Common myeloid progenitor, CD34-positive (primary cell): ENCODE results near the gene TNS1.

ENCODE experiments used
- CTCF ChIA-PET: fragments of 350-600 bp; sonication (Branson Sonifier 250); formaldehyde crosslinking; loops from one replicate; lab custom pipeline; 2021; ENCODE audit warnings: antibody characterized with exemption; lab: Charles Lee
- POLR2A ChIA-PET: fragments of 350-600 bp; sonication (Branson Sonifier 250); formaldehyde crosslinking; loops from one replicate; lab custom pipeline; 2021; ENCODE audit warnings: antibody characterized with exemption; lab: Charles Lee
- DNase-seq, 3 donors: peaks; one replicate each; pipeline versions ENCODE4 v3.0.0 to v3.0.0-alpha.2; 2013
- H3K27ac ChIP-seq, 2 experiments: 1 replicate in 1 of 2; 2 replicates in 1 of 2; pipeline ENCODE4 v1.7.0; 2013; ENCODE audit warnings: inconsistent platforms in 2 of 2, low read length in 2 of 2, mild to moderate bottlenecking in 2 of 2, low read depth in 1 of 2, moderate library complexity in 1 of 2; ENCODE audit not compliant: severe bottlenecking in 2 of 2, insufficient read depth in 1 of 2, poor library complexity in 1 of 2
- H3K27me3 ChIP-seq, 5 experiments: replicated peaks in 2 of 5; 1 replicate in 3 of 5; 2 replicates in 2 of 5; pipeline versions ENCODE4 v1.6.1 to v1.7.0; 2013; ENCODE audit warnings: low read length in 4 of 5, mild to moderate bottlenecking in 2 of 5, moderate library complexity in 2 of 5, inconsistent platforms in 1 of 5; ENCODE audit not compliant: insufficient read depth in 5 of 5, control insufficient read depth in 4 of 5
- H3K36me3 ChIP-seq, 4 experiments: 1 replicate in 2 of 4; 2 replicates in 2 of 4; pipeline versions ENCODE4 v1.6.1 to v1.7.0; 2013; ENCODE audit warnings: low read length in 3 of 4, control low read depth in 1 of 4, mild to moderate bottlenecking in 1 of 4; ENCODE audit not compliant: control insufficient read depth in 4 of 4, insufficient read depth in 4 of 4
- H3K4me1 ChIP-seq, 4 experiments: 1 replicate in 3 of 4; 2 replicates in 1 of 4; pipeline versions ENCODE4 v1.6.1 to v1.7.1; 2013; ENCODE audit warnings: low read length in 3 of 4, mild to moderate bottlenecking in 3 of 4, control low read depth in 1 of 4, inconsistent platforms in 1 of 4, moderate library complexity in 1 of 4; ENCODE audit not compliant: control insufficient read depth in 4 of 4, insufficient read depth in 4 of 4; ENCODE audit errors: control extremely low read depth in 1 of 4
- H3K4me3 ChIP-seq, 7 experiments: 1 replicate in 4 of 7; 2 replicates in 3 of 7; pipeline versions ENCODE4 v1.5.1 to v1.7.0; 2013; ENCODE audit warnings: mild to moderate bottlenecking in 7 of 7, low read length in 6 of 7, moderate library complexity in 6 of 7, inconsistent platforms in 2 of 7, low read depth in 2 of 7, control low read depth in 1 of 7; ENCODE audit not compliant: insufficient read depth in 4 of 7, control insufficient read depth in 1 of 7; ENCODE audit errors: extremely low read depth in 1 of 7
- H3K9me3 ChIP-seq, 5 experiments: 1 replicate in 4 of 5; 2 replicates in 1 of 5; pipeline versions ENCODE4 v1.6.1 to v1.7.1; 2013; ENCODE audit warnings: low read length in 4 of 5, mild to moderate bottlenecking in 2 of 5, inconsistent platforms in 1 of 5, low read depth in 1 of 5, moderate library complexity in 1 of 5; ENCODE audit not compliant: control insufficient read depth in 4 of 5, insufficient read depth in 2 of 5; ENCODE audit errors: control extremely low read depth in 1 of 5
- WGBS: methylation state at CpG from one replicate; pipeline ENCODE4 v1.1.5; 2013; ENCODE audit not compliant: insufficient coverage; 5-methylcytosine and 5-hydroxymethylcytosine counted together

TNS1 gene

GRCh38 chr2:217877866-217878265, 124.9 kb downstream of the TNS1 start:
- no peak overlapping the region for H3K27ac ChIP-seq
- ChIA-PET CTCF (interaction anchor here (1.4 to 1.8 kb wide), 3 partner anchors 9 to 88 kb away, joined by 4 to 8 read pairs (median 8); no protein-coding TSS in a partner anchor), POLR2A (no interaction called here)
- H3K36me3 ChIP-seq: peaks cover 0 to 38% (median 6%) of the 10 kb centered on the region in 4 experiments
- no peaks in the 10 kb centered on the region for H3K4me1 ChIP-seq
- H3K4me3 ChIP-seq: no peak overlapping the region
- no peaks in the 10 kb centered on the region for H3K9me3 ChIP-seq
- WGBS: 96% methylated on average over 7 of the region's 8 CpGs
- DNase-seq: no peak
- H3K27me3 ChIP-seq: no peaks in the 10 kb centered on the region

- 97% methylated on average over 4 of the region's 4 CpGs for WGBS
- Histone ChIP-seq H3K4me1 (no peaks in the 10 kb centered on the region), H3K36me3 (peaks cover 0 to 45% (median 9%) of the 10 kb centered on the region in 4 experiments), H3K27ac (no peak overlapping the region), H3K9me3 (no peaks in the 10 kb centered on the region), H3K27me3 (no peaks in the 10 kb centered on the region), H3K4me3 (no peak overlapping the region)
- DNase-seq: no peak
- ChIA-PET CTCF (interaction anchor here (1.1 to 1.4 kb wide), 2 partner anchors 14 to 19 kb away, joined by 3 to 4 read pairs; no protein-coding TSS in a partner anchor), POLR2A (no interaction called here)
These were observed 126.6 kb downstream of the TNS1 start for GRCh38 chr2:217876253-217876570.

- H3K4me3 ChIP-seq: no peak overlapping the region
- H3K9me3 ChIP-seq: no peaks in the 10 kb centered on the region
- 97% methylated on average over 4 of the region's 4 CpGs for WGBS
- ChIA-PET CTCF (interaction anchor here (1.1 to 1.4 kb wide), 2 partner anchors 14 kb away, joined by 3 read pairs; no protein-coding TSS in a partner anchor), POLR2A (no interaction called here)
- no peak overlapping the region for H3K27ac ChIP-seq
- H3K27me3 ChIP-seq: no peaks in the 10 kb centered on the region
- H3K4me1 ChIP-seq: no peaks in the 10 kb centered on the region
- peaks cover 0 to 42% (median 6%) of the 10 kb centered on the region in 4 experiments for H3K36me3 ChIP-seq
- no peak for DNase-seq
These were observed 127.1 kb downstream of the TNS1 start for GRCh38 chr2:217875556-217876252.

- peaks cover 0 to 37% (median 6%) of the 10 kb centered on the region in 4 experiments for H3K36me3 ChIP-seq
- 100% methylated on average over 1 of the region's 1 CpG for WGBS
- H3K27ac ChIP-seq: no peak overlapping the region
- POLR2A ChIA-PET: no interaction called here
- H3K4me1 ChIP-seq: no peaks in the 10 kb centered on the region
- H3K9me3 ChIP-seq: no peaks in the 10 kb centered on the region
- no peak for DNase-seq
- H3K27me3 ChIP-seq: no peaks in the 10 kb centered on the region
- H3K4me3 ChIP-seq: no peak overlapping the region
- CTCF ChIA-PET: interaction anchor here (1.3 to 1.7 kb wide), 3 partner anchors 9 to 90 kb away, joined by 3 to 5 read pairs (median 5); no protein-coding TSS in a partner anchor
These were observed 127.7 kb downstream of the TNS1 start for GRCh38 chr2:217875138-217875537.

- WGBS: 100% methylated on average over 8 of the region's 8 CpGs
- Histone ChIP-seq H3K4me1 (no peaks in the 10 kb centered on the region), H3K27me3 (no peaks in the 10 kb centered on the region), H3K9me3 (no peaks in the 10 kb centered on the region), H3K36me3 (peaks cover 0 to 27% (median 5%) of the 10 kb centered on the region in 4 experiments), H3K27ac (no peak overlapping the region), H3K4me3 (no peak overlapping the region)
- ChIA-PET CTCF (interaction anchor here (1.7 to 2.2 kb wide), 2 partner anchors 14 to 88 kb away, joined by 5 to 6 read pairs; no protein-coding TSS in a partner anchor), POLR2A (no interaction called here)
- DNase-seq: no peak
These were observed 129.4 kb downstream of the TNS1 start for GRCh38 chr2:217873371-217873770.

- no peaks in the 10 kb centered on the region for H3K9me3 ChIP-seq
- no peak for DNase-seq
- H3K4me3 ChIP-seq: no peak overlapping the region
- H3K4me1 ChIP-seq: no peaks in the 10 kb centered on the region
- ChIA-PET CTCF (interaction anchor here (2.2 kb wide), 1 partner anchor 15 kb away, joined by 6 read pairs; no protein-coding TSS in a partner anchor), POLR2A (no interaction called here)
- 100% methylated on average over 1 of the region's 2 CpGs for WGBS
- no peak overlapping the region for H3K27ac ChIP-seq
- H3K36me3 ChIP-seq: peaks cover 0 to 36% (median 6%) of the 10 kb centered on the region in 4 experiments
- H3K27me3 ChIP-seq: no peaks in the 10 kb centered on the region
These were observed 130.5 kb downstream of the TNS1 start for GRCh38 chr2:217872319-217872718.

- POLR2A ChIA-PET: no interaction called here
These were observed 132.2 kb downstream of the TNS1 start for GRCh38 chr2:217870528-217871011.

More at GRCh38 chr2:217870528-217871011, 132.2 kb downstream of the TNS1 start:
- no peaks in the 10 kb centered on the region for H3K4me1 ChIP-seq
- H3K9me3 ChIP-seq: no peaks in the 10 kb centered on the region
- WGBS: 97% methylated on average over 12 of the region's 13 CpGs
- CTCF ChIA-PET: interaction anchor here (1.2 to 2.5 kb wide), 2 partner anchors 14 to 84 kb away, joined by 8 to 11 read pairs; no protein-coding TSS in a partner anchor
- no peak overlapping the region for H3K27ac ChIP-seq
- no peak overlapping the region for H3K4me3 ChIP-seq
- no peaks in the 10 kb centered on the region for H3K27me3 ChIP-seq
- peaks cover 0 to 40% (median 5%) of the 10 kb centered on the region in 4 experiments for H3K36me3 ChIP-seq
- no peak for DNase-seq
